ENCODE measurements around the gene VPS33A.

Gene VPS33A

GRCh38 chr12:122266230-122266901, at the start of gene VPS33A:
TSS of gene VPS33A (minus strand) at chr12:122266494. CDS start at chr12:122266408, 86 bp downstream.
- H3K4me1 Mint-ChIP-seq: peaks cover 27% of the 10 kb centered on the region
- no peaks in the 10 kb centered on the region for H3K9me3 Mint-ChIP-seq
- no peaks in the 10 kb centered on the region for H3K27me3 Mint-ChIP-seq
- H3K27ac Mint-ChIP-seq: peak within 1 kb of the TSS; percentile 98 to 100
- peak; percentile 95 to 96 for DNase-seq
- ATAC-seq: peak; percentile 94
- peak within 1 kb of the TSS; percentile 95 to 96 for H3K4me3 Mint-ChIP-seq

GRCh38 chr12:122312926-122313325, 46.6 kb upstream of the VPS33A start:
- no peak overlapping the region for H3K4me3 Mint-ChIP-seq
- no peak overlapping the region for H3K27ac Mint-ChIP-seq
- H3K9me3 Mint-ChIP-seq: no peaks in the 10 kb centered on the region
- no peaks in the 10 kb centered on the region for H3K4me1 Mint-ChIP-seq
- ATAC-seq: no peak
- no peak for DNase-seq
- no peaks in the 10 kb centered on the region for H3K27me3 Mint-ChIP-seq

- ATAC-seq: no peak
- no peaks in the 10 kb centered on the region for H3K27me3 Mint-ChIP-seq
- H3K4me1 Mint-ChIP-seq: no peaks in the 10 kb centered on the region
- peak overlapping the region in 1 of 2 donors; percentile 57 for H3K27ac Mint-ChIP-seq
- DNase-seq: no peak
- H3K4me3 Mint-ChIP-seq: no peak overlapping the region
- no peaks in the 10 kb centered on the region for H3K9me3 Mint-ChIP-seq
Observed at GRCh38 chr12:122311696-122312095, 45.4 kb upstream of the VPS33A start.

GRCh38 chr12:122310626-122311333, 44.5 kb upstream of the VPS33A start:
- no peaks in the 10 kb centered on the region for H3K27me3 Mint-ChIP-seq
- no peaks in the 10 kb centered on the region for H3K4me1 Mint-ChIP-seq
- no peak overlapping the region for H3K4me3 Mint-ChIP-seq
- no peaks in the 10 kb centered on the region for H3K9me3 Mint-ChIP-seq
- DNase-seq (no peak), ATAC-seq (no peak)
- no peak overlapping the region for H3K27ac Mint-ChIP-seq

- no peaks in the 10 kb centered on the region for H3K9me3 Mint-ChIP-seq
- H3K4me1 Mint-ChIP-seq: no peaks in the 10 kb centered on the region
- no peak overlapping the region for H3K27ac Mint-ChIP-seq
- DNase-seq (no peak), ATAC-seq (no peak)
- H3K4me3 Mint-ChIP-seq: no peak overlapping the region
- H3K27me3 Mint-ChIP-seq: no peaks in the 10 kb centered on the region
Observed at GRCh38 chr12:122309564-122310121, 43.3 kb upstream of the VPS33A start.

- no peaks in the 10 kb centered on the region for H3K9me3 Mint-ChIP-seq
- DNase-seq (no peak), ATAC-seq (no peak)
- H3K27me3 Mint-ChIP-seq: no peaks in the 10 kb centered on the region
- H3K27ac Mint-ChIP-seq: no peak overlapping the region
- H3K4me3 Mint-ChIP-seq: no peak overlapping the region
- H3K4me1 Mint-ChIP-seq: no peaks in the 10 kb centered on the region
Observed at GRCh38 chr12:122308811-122309210, 42.5 kb upstream of the VPS33A start.

- Mint-ChIP-seq H3K4me1 (no peaks in the 10 kb centered on the region), H3K9me3 (no peaks in the 10 kb centered on the region), H3K27ac (no peak overlapping the region), H3K27me3 (no peaks in the 10 kb centered on the region), H3K4me3 (no peak overlapping the region)
- DNase-seq: no peak
- ATAC-seq: no peak
Observed at GRCh38 chr12:122306407-122306806, 40.1 kb upstream of the VPS33A start.

- H3K27ac Mint-ChIP-seq: no peak overlapping the region
Observed at GRCh38 chr12:122304924-122305323, 38.6 kb upstream of the VPS33A start.

GRCh38 chr12:122303068-122303467, 36.8 kb upstream of the VPS33A start:
- ATAC-seq: no peak
- H3K9me3 Mint-ChIP-seq: no peaks in the 10 kb centered on the region
- no peaks in the 10 kb centered on the region for H3K4me1 Mint-ChIP-seq
- H3K27ac Mint-ChIP-seq: no peak overlapping the region
- DNase-seq: no peak
- no peak overlapping the region for H3K4me3 Mint-ChIP-seq
- H3K27me3 Mint-ChIP-seq: no peaks in the 10 kb centered on the region

More at GRCh38 chr12:122304924-122305323, 38.6 kb upstream of the VPS33A start:
- Mint-ChIP-seq H3K9me3 (no peaks in the 10 kb centered on the region), H3K4me1 (no peaks in the 10 kb centered on the region), H3K4me3 (no peak overlapping the region), H3K27me3 (no peaks in the 10 kb centered on the region)
- DNase-seq (no peak), ATAC-seq (no peak)

- ATAC-seq (no peak), DNase-seq (no peak)
- peaks cover under 1% of the 10 kb centered on the region for H3K4me1 Mint-ChIP-seq
- no peak overlapping the region for H3K4me3 Mint-ChIP-seq
- H3K9me3 Mint-ChIP-seq: no peaks in the 10 kb centered on the region
- H3K27me3 Mint-ChIP-seq: no peaks in the 10 kb centered on the region
- H3K27ac Mint-ChIP-seq: no peak overlapping the region
Observed at GRCh38 chr12:122298071-122298748, 31.9 kb upstream of the VPS33A start.

- no peaks in the 10 kb centered on the region for H3K27me3 Mint-ChIP-seq
- H3K9me3 Mint-ChIP-seq: no peaks in the 10 kb centered on the region
- DNase-seq (no peak), ATAC-seq (no peak)
- H3K4me1 Mint-ChIP-seq: peaks cover 6% of the 10 kb centered on the region
- H3K27ac Mint-ChIP-seq: no peak overlapping the region
- no peak overlapping the region for H3K4me3 Mint-ChIP-seq
Observed at GRCh38 chr12:122297494-122297893, 31.2 kb upstream of the VPS33A start.

GRCh38 chr12:122295877-122296276, 29.6 kb upstream of the VPS33A start:
- DNase-seq (no peak), ATAC-seq (no peak)
- peaks cover 6% of the 10 kb centered on the region for H3K4me1 Mint-ChIP-seq
- H3K4me3 Mint-ChIP-seq: no peak overlapping the region
- no peaks in the 10 kb centered on the region for H3K27me3 Mint-ChIP-seq
- H3K27ac Mint-ChIP-seq: no peak overlapping the region
- H3K9me3 Mint-ChIP-seq: no peaks in the 10 kb centered on the region

- no peak for DNase-seq
- no peaks in the 10 kb centered on the region for H3K27me3 Mint-ChIP-seq
- no peak overlapping the region for H3K4me3 Mint-ChIP-seq
- peak overlapping the region in 1 of 2 donors; percentile 78 for H3K27ac Mint-ChIP-seq
- peaks cover 10% of the 10 kb centered on the region for H3K4me1 Mint-ChIP-seq
- H3K9me3 Mint-ChIP-seq: no peaks in the 10 kb centered on the region
- ATAC-seq: no peak
Observed at GRCh38 chr12:122293081-122293480, 26.8 kb upstream of the VPS33A start.

- peaks cover 10% of the 10 kb centered on the region for H3K4me1 Mint-ChIP-seq
Observed at GRCh38 chr12:122291431-122291830, 25.1 kb upstream of the VPS33A start.

GRCh38 chr12:122283680-122284079, 17.4 kb upstream of the VPS33A start:
- H3K4me3 Mint-ChIP-seq: no peak overlapping the region
- no peaks in the 10 kb centered on the region for H3K9me3 Mint-ChIP-seq
- no peak for ATAC-seq
- DNase-seq: no peak
- no peaks in the 10 kb centered on the region for H3K27me3 Mint-ChIP-seq
- peaks cover 5% of the 10 kb centered on the region for H3K4me1 Mint-ChIP-seq
- peak overlapping the region in 1 of 2 donors; percentile 74 for H3K27ac Mint-ChIP-seq

More at GRCh38 chr12:122291431-122291830, 25.1 kb upstream of the VPS33A start:
- Mint-ChIP-seq H3K27ac (no peak overlapping the region), H3K9me3 (no peaks in the 10 kb centered on the region), H3K4me3 (no peak overlapping the region), H3K27me3 (no peaks in the 10 kb centered on the region)
- ATAC-seq (no peak), DNase-seq (no peak)

- ATAC-seq (no peak), DNase-seq (no peak)
- Mint-ChIP-seq H3K4me1 (no peaks in the 10 kb centered on the region), H3K9me3 (no peaks in the 10 kb centered on the region), H3K27ac (no peak overlapping the region), H3K4me3 (no peak overlapping the region), H3K27me3 (no peaks in the 10 kb centered on the region)
Observed at GRCh38 chr12:122282061-122282460, 15.8 kb upstream of the VPS33A start.
